HEK293 (cell line): Measurements from ENCODE around the gene DENND1C.

Source experiments
- CTCF ChIP-seq: fragments of 450-650 bp; formaldehyde crosslinking; IDR thresholded peaks from 2 replicates; pipeline ENCODE4 v1.5.1; 2016; ENCODE audit warnings: missing biosample characterization, missing genetic modification characterization
- KLF1 ChIP-seq: fragments of 450-650 bp; formaldehyde crosslinking; IDR thresholded peaks from 2 replicates; pipeline ENCODE4 v1.5.1; 2016; ENCODE audit warnings: missing biosample characterization, missing genetic modification characterization
- KLF10 ChIP-seq: fragments of 450-650 bp; IDR thresholded peaks from 2 replicates; pipeline ENCODE4 v1.5.1; 2018; ENCODE audit warnings: missing biosample characterization, mild to moderate bottlenecking, missing genetic modification characterization
- KLF16 ChIP-seq: fragments of 450-650 bp; formaldehyde crosslinking; IDR thresholded peaks from 2 replicates; pipeline ENCODE4 v1.5.1; 2017; ENCODE audit warnings: missing biosample characterization, missing genetic modification characterization
- MYNN ChIP-seq: fragments of 450-650 bp; formaldehyde crosslinking; IDR thresholded peaks from 2 replicates; pipeline ENCODE4 v1.5.1; 2016; ENCODE audit warnings: missing biosample characterization, missing genetic modification characterization, borderline replicate concordance
- PRDM6 ChIP-seq: fragments of 450-650 bp; formaldehyde crosslinking; IDR thresholded peaks from 2 replicates; pipeline ENCODE4 v1.5.1; 2017; ENCODE audit warnings: missing biosample characterization, missing genetic modification characterization
- SP2 ChIP-seq: fragments of 450-650 bp; formaldehyde crosslinking; IDR thresholded peaks from 2 replicates; pipeline ENCODE4 v1.5.1; 2016; ENCODE audit warnings: missing biosample characterization, missing genetic modification characterization
- ZBTB1 ChIP-seq: fragments of 450-650 bp; formaldehyde crosslinking; IDR thresholded peaks from 2 replicates; pipeline ENCODE4 v1.5.1; 2016; ENCODE audit warnings: missing biosample characterization, missing genetic modification characterization
- ZBTB20 ChIP-seq: fragments of 450-650 bp; formaldehyde crosslinking; IDR thresholded peaks from 2 replicates; pipeline ENCODE4 v1.5.1; 2016; ENCODE audit warnings: missing biosample characterization, missing genetic modification characterization
- ZBTB8A ChIP-seq: fragments of 450-650 bp; formaldehyde crosslinking; IDR thresholded peaks from 2 replicates; pipeline ENCODE4 v1.5.1; 2016; ENCODE audit warnings: missing biosample characterization, missing genetic modification characterization
- ZFP3 ChIP-seq: fragments of 450-650 bp; formaldehyde crosslinking; IDR thresholded peaks from 2 replicates; pipeline ENCODE4 v1.5.1; 2016; ENCODE audit warnings: low read depth, missing biosample characterization, missing genetic modification characterization
- ZFP41 ChIP-seq: fragments of 450-650 bp; formaldehyde crosslinking; IDR thresholded peaks from 2 replicates; pipeline ENCODE4 v1.5.1; 2016; ENCODE audit warnings: missing biosample characterization, missing genetic modification characterization, borderline replicate concordance
- ZNF221 ChIP-seq: fragments of 450-650 bp; formaldehyde crosslinking; IDR thresholded peaks from 2 replicates; pipeline ENCODE4 v1.5.1; 2017; ENCODE audit warnings: missing biosample characterization, missing genetic modification characterization, borderline replicate concordance
- ZNF223 ChIP-seq: fragments of 450-650 bp; formaldehyde crosslinking; IDR thresholded peaks from 2 replicates; pipeline ENCODE4 v1.5.1; 2016; ENCODE audit warnings: missing biosample characterization, missing genetic modification characterization
- ZNF24 ChIP-seq: fragments of 450-650 bp; formaldehyde crosslinking; IDR thresholded peaks from 2 replicates; pipeline ENCODE4 v1.5.1; 2016; ENCODE audit warnings: missing biosample characterization, missing genetic modification characterization
- ZNF266 ChIP-seq: fragments of 450-650 bp; formaldehyde crosslinking; IDR thresholded peaks from 2 replicates; pipeline ENCODE4 v1.5.1; 2016; ENCODE audit warnings: missing biosample characterization, missing genetic modification characterization, low read depth
- ZNF354C ChIP-seq: fragments of 450-650 bp; formaldehyde crosslinking; IDR thresholded peaks from 2 replicates; pipeline ENCODE4 v1.5.1; 2016; ENCODE audit warnings: missing biosample characterization, missing genetic modification characterization, low read depth, borderline replicate concordance
- ZNF37A ChIP-seq: fragments of 450-650 bp; IDR thresholded peaks from 2 replicates; pipeline ENCODE4 v1.5.1; 2018; ENCODE audit warnings: missing biosample characterization, missing genetic modification characterization
- ZNF398 ChIP-seq: fragments of 450-650 bp; formaldehyde crosslinking; IDR thresholded peaks from 2 replicates; pipeline ENCODE4 v1.5.1; 2017; ENCODE audit warnings: missing biosample characterization, missing genetic modification characterization
- ZNF488 ChIP-seq: fragments of 450-650 bp; formaldehyde crosslinking; IDR thresholded peaks from 2 replicates; pipeline ENCODE4 v1.5.1; 2016; ENCODE audit warnings: missing biosample characterization, missing genetic modification characterization
- ZNF521 ChIP-seq: fragments of 450-650 bp; formaldehyde crosslinking; IDR thresholded peaks from 2 replicates; pipeline ENCODE4 v1.5.1; 2017; ENCODE audit warnings: missing biosample characterization, mild to moderate bottlenecking, missing genetic modification characterization
- ZNF529 ChIP-seq: fragments of 450-650 bp; formaldehyde crosslinking; IDR thresholded peaks from 2 replicates; pipeline ENCODE4 v1.5.1; 2017; ENCODE audit warnings: missing genetic modification characterization, missing biosample characterization; ENCODE audit not compliant: insufficient replicate concordance
- ZNF544 ChIP-seq: fragments of 450-650 bp; formaldehyde crosslinking; IDR thresholded peaks from 2 replicates; pipeline ENCODE4 v1.5.0; 2017; ENCODE audit warnings: missing biosample characterization, missing genetic modification characterization
- ZNF580 ChIP-seq: fragments of 450-650 bp; formaldehyde crosslinking; IDR thresholded peaks from 2 replicates; pipeline ENCODE4 v1.5.1; 2016; ENCODE audit warnings: missing biosample characterization, missing genetic modification characterization
- ZNF585B ChIP-seq: fragments of 450-650 bp; formaldehyde crosslinking; IDR thresholded peaks from 2 replicates; pipeline ENCODE4 v1.5.1; 2016; ENCODE audit warnings: missing biosample characterization, missing genetic modification characterization
- ZNF600 ChIP-seq: fragments of 450-650 bp; formaldehyde crosslinking; IDR thresholded peaks from 2 replicates; pipeline ENCODE4 v1.5.1; 2016; ENCODE audit warnings: missing biosample characterization, missing genetic modification characterization
- ZNF623 ChIP-seq: fragments of 450-650 bp; formaldehyde crosslinking; IDR thresholded peaks from 2 replicates; pipeline ENCODE4 v1.5.1; 2016; ENCODE audit warnings: missing biosample characterization, missing genetic modification characterization
- ZNF660 ChIP-seq: fragments of 450-650 bp; IDR thresholded peaks from 2 replicates; pipeline ENCODE4 v1.5.1; 2018; ENCODE audit warnings: missing biosample characterization, mild to moderate bottlenecking, missing genetic modification characterization
- ZNF677 ChIP-seq: fragments of 450-650 bp; IDR thresholded peaks from 2 replicates; pipeline ENCODE4 v1.5.0; 2018; ENCODE audit warnings: missing biosample characterization, mild to moderate bottlenecking, missing genetic modification characterization, moderate library complexity
- ZNF747 ChIP-seq: fragments of 450-650 bp; formaldehyde crosslinking; IDR thresholded peaks from 2 replicates; pipeline ENCODE4 v1.5.1; 2016; ENCODE audit warnings: missing biosample characterization, missing genetic modification characterization
- ZNF785 ChIP-seq: fragments of 450-650 bp; formaldehyde crosslinking; IDR thresholded peaks from 2 replicates; pipeline ENCODE4 v1.5.1; 2016; ENCODE audit warnings: missing biosample characterization, missing genetic modification characterization
- ZSCAN16 ChIP-seq: fragments of 450-650 bp; formaldehyde crosslinking; IDR thresholded peaks from 2 replicates; pipeline ENCODE4 v1.5.1; 2016; ENCODE audit warnings: missing biosample characterization, missing genetic modification characterization
- TF ChIP-seq, protein P1 (sequence below): fragments of 450-650 bp; formaldehyde crosslinking; IDR thresholded peaks from 2 replicates; pipeline ENCODE4 v1.5.1; 2017; ENCODE audit warnings: missing biosample characterization, missing genetic modification characterization

The DENND1C gene

DNA sequence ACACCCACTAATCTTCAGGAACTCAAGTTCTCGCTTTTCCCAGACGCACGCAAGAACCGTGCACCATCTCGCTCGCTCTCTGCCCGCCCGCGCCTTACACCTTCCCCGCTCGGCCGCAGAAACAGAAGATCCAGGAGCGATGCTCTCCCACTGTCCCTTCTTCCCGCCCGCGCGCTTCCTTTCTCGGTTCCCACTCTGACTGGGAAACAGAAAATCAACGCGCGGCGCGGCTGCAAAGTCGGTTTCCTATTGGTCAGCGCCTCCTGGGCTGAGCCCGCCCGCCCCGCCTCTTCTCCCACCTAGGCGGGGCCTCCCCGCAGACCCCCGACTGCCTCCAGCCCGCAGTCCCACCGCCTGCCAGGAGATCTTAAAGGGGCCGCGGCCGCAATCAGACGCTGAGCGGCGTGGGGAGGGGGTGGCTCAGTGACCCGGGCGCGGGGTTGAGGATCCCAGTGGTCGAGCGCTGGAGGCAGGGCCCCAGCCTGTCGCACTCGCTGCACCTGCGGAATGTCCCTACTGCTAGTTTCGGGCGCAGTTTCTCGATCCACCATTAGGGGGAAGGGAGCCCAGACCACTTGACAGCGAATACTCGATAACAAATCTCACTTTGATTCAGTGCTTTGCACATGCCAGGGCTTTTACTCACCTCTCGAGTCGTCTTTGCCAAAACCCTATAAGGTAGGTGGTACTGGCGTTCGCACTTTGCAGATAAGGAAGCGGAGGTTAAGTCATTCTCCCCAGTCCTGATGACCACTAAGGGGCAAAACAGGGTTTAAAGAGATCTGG, 21.3 kb downstream of the DENND1C start (continued):
- TF ChIP-seq ZNF529 (no peak), SP2 (peak; percentile 91), ZNF747 (no peak), ZNF488 (tag by site-specific recombination) (no peak), ZSCAN16 (tag by site-specific recombination) (no peak), ZNF785 (tag by site-specific recombination) (peak; percentile 83), ZNF223 (tag by site-specific recombination) (0 out of 2 replicates have a peak, but pooled peaks have one; percentile 29), ZNF24 (peak; percentile 91), ZFP3 (tag by site-specific recombination) (no peak), ZNF266 (tag by site-specific recombination) (no peak), ZNF37A (tag by site-specific recombination) (no peak), ZNF580 (tag by site-specific recombination) (peak; percentile 60; the same call in 1 of the 2 replicates), ZNF600 (tag by site-specific recombination) (peak; percentile 26; the same call in 1 of the 2 replicates), CTCF (tag by site-specific recombination) (peak; percentile 83), KLF1 (tag by site-specific recombination) (0 out of 2 replicates have a peak, but pooled peaks have one; percentile 16), KLF16 (tag by site-specific recombination) (peak; percentile 97), ZNF585B (no peak), ZNF660 (tag by site-specific recombination) (peak; percentile 56; the same call in 1 of the 2 replicates), ZFP41 (tag by site-specific recombination) (no peak), MYNN (no peak; the same call in 1 of the 2 replicates), ZNF544 (tag by site-specific recombination) (no peak), ZBTB20 (tag by site-specific recombination) (peak; percentile 84), ZNF221 (no peak), ZNF354C (tag by site-specific recombination) (no peak), ZNF398 (peak; percentile 66; the same call in 1 of the 2 replicates), ZNF623 (tag by site-specific recombination) (no peak; the same call in 1 of the 2 replicates), ZBTB1 (tag by site-specific recombination) (no peak), ZBTB8A (tag by site-specific recombination) (peak; percentile 62; the same call in 1 of the 2 replicates), KLF10 (tag by site-specific recombination) (peak; percentile 94), ZNF521 (no peak), ZNF677 (tag by site-specific recombination) (no peak), PRDM6 (peak; percentile 28; the same call in 1 of the 2 replicates)
- TF ChIP-seq, protein P1, sequence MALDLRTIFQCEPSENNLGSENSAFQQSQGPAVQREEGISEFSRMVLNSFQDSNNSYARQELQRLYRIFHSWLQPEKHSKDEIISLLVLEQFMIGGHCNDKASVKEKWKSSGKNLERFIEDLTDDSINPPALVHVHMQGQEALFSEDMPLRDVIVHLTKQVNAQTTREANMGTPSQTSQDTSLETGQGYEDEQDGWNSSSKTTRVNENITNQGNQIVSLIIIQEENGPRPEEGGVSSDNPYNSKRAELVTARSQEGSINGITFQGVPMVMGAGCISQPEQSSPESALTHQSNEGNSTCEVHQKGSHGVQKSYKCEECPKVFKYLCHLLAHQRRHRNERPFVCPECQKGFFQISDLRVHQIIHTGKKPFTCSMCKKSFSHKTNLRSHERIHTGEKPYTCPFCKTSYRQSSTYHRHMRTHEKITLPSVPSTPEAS (tag by site-specific recombination), result peak; percentile 40; the same call in 1 of the 2 replicates
